Hematopoietic multipotent progenitor cell treated with erythropoietin and hydrocortisone succinate and interleukin-3 and kit ligand, for 15 days (in vitro differentiated cells): ENCODE data around the gene RMDN3.
A peak's percentile ranks its signal among the peaks of the same experiment; 100 is the strongest.

Experiments
- DNase-seq: peaks from one replicate; pipeline ENCODE4 v3.0.0-alpha.2; 2015; ENCODE audit warnings: low spot score

RMDN3 gene, protein sequence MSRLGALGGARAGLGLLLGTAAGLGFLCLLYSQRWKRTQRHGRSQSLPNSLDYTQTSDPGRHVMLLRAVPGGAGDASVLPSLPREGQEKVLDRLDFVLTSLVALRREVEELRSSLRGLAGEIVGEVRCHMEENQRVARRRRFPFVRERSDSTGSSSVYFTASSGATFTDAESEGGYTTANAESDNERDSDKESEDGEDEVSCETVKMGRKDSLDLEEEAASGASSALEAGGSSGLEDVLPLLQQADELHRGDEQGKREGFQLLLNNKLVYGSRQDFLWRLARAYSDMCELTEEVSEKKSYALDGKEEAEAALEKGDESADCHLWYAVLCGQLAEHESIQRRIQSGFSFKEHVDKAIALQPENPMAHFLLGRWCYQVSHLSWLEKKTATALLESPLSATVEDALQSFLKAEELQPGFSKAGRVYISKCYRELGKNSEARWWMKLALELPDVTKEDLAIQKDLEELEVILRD

DNA sequence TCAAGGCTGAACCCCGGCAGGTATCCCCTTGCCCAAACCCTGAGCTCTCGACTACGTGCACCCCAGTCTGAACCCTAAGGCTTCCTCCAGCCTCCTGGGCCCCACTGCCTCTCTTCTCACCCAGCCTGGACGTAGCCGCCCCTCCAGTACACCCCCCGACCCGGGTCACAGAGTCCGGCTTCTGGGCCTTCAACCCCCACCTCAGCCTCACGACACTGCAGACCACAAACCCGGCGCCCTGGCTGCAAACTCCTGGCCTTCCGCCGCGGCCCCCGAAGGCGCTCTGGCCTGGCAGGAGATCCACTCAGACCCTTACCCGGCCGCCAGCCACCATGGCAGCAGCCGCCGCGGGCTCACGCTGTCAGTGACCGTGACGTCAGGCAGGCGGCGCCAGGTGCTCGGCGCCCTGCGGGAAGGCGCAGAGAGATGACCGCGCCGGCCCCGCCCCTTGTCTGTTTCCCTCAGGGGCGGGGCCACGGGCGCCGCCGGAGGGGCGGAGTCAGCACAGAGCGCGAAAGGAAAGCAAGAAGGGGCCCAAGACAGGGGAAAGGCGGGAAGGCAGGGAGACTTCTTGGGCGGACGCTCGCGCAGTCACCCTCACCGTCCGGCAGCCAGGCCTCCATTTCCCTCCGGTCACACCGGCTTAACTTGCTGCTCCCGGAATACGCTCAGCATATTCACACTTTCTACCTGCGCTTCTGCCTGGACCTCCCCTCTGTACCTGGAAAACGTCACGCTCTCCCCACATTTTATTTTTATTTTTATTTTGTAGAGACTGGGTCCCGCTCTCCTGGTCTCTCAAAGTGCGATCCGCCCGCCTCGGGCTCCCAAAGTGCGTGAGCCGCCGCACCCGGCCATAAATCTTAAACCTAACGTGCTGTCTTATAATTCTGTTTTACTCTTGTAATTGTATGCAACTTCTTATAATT lies at the start of gene RMDN3:
Gene RMDN3 (minus strand): TSS at position 372 of the 929 bp plus-strand sequence. CDS start 471 bp downstream, outside the sequence.
- DNase-seq, result peak; percentile 96

DNA sequence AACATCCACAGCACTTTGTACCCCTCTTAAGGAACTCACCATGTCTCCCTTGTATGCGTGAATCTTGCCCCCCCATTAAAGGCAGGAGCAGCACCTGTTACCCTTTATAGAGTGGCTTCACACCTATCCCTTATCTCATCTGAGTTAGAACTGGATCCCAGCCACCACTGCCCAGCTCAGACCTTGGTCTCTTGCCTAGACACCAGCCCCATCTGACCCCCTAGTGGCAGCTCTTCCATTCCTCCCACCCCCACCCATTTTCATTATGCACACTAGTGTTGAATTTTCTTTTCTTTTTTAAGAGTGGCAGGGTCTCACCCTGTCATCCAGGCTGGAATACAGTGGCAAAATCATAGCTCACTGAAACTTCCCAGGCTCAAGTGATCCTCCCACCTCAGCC lies 48.6 kb upstream of the RMDN3 start:
- no peak for DNase-seq

DNA sequence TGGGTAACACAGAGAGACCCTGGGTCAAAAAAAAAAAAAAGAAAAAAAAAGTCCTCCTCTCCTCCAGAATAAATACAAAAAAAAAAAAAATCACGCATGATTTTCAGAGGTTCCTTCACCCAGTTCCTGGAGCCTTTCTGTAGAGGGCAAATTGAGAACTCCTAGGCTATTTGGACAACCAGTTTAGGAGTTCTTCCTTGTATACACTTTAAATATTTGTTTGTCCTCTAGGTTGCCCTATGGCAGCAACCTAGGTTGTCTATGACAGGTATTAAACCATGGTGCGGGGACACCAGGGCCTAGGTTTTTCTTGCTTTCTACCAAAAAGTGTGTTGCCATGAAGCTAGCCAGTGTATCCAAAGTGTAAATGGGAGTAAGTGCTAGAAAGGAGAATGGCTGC lies 48.0 kb upstream of the RMDN3 start:
- DNase-seq, result no peak

DNA sequence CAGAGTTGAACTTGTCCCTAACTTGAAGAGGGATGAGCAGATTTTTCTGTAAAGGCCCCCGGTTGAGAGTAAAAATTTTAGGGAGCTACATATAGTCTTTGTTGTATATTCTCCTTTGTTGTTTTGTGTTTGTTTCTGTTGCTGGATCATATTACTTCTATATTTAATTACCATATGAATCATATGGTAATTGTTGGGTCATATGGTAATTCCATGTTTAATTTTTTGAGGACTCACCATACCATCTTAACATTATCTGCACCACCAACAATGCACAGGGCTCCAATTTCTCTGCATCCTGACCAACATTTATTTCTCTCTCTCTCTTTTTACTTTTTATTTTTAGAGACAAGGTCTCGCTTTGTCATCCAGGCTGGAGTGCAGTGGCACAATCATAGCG lies 44.5 kb upstream of the RMDN3 start:
- no peak for DNase-seq

DNA sequence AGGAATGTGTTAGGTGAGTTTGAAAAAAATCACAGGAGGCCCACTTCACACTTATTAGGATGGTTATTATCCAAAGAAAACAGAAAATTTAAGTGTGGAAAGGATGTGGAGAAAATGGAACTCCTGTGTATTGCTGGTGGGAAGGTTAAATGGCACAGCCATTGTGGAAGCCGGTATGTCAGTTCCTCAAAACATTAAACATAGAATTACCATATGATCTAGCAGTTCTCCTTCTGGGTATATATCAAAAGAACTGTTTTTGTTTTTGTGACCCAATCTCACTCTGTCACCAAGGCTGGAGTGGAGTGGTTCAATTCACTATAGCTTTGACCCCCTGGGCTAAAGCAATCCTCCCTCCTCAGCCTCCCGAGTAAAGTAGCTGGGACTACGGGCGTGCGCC lies 41.5 kb upstream of the RMDN3 start:
- DNase-seq, result no peak

DNA sequence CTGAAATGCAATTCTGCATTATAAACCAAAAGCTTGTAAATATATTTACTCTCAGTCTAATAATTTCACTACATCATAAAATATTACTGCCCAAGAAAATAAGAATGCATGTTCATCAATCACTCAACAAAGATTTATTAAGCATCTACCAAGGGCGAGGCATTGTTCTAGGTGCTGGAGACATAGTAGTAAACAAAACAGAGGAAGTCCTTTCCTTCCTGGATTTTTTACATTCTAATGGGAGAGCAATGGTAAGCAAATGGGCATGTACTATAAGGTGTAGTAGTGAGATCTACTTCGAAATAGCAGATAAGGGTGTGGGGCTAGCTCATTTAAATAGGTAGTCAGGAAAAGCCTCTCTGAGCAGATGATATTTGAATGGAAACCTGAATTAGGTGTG lies 41.0 kb upstream of the RMDN3 start:
- no peak for DNase-seq

DNA sequence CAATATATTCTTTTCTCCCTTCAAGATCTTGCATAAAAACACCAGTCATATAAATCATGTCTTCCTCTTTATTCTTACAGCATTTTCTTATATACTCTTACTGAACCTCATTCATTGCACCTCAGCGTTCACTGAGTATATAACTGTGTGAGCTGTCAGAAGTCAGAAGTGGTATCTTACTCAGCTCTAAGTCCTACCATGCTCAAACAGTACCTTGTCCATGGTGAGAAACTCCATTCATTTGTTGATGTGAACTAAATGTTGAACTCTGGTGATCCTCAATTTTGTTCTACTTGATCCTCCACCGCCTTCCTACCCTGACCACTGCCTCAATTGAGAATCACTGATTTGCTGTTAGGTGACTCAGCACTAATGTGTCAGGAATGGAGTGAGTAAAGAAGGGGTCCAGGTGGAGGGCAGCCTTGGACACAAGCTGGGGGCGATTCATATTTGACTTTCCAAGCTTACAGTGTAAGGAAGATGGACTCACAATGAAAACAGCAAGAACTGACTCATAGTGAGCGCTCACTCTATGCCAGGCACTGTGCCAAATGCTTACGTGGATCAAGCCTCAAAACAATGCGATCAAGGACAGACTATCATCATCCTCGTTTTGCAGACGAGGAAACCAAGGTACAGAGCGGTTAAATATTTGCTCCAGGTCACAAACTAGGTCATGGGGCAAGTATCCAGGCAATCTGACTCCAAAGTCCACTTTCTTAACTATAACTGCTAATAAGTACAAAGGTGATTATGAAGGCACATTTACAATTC lies 38.3 kb upstream of the RMDN3 start:
- DNase-seq, result peak; percentile 34

DNA sequence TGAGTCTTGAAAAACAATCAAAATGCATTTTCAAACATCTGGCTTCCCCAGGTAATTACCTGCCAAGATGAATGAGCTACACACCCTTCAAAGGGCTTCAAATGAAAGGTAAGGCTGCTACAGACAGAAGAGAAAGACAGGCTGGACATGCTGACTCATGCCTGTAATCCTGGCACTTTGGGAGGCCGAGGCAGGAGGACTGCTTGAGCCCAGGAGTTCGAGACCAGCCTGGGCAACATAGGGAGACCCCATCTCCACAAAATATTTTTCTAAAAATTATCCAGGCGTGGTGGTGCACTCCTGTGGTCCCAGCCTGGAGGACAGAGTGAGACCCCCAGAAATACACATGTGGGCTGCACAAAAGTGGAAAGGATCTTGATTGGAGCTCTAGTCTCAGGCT lies 37.3 kb upstream of the RMDN3 start:
- DNase-seq, result no peak

DNA sequence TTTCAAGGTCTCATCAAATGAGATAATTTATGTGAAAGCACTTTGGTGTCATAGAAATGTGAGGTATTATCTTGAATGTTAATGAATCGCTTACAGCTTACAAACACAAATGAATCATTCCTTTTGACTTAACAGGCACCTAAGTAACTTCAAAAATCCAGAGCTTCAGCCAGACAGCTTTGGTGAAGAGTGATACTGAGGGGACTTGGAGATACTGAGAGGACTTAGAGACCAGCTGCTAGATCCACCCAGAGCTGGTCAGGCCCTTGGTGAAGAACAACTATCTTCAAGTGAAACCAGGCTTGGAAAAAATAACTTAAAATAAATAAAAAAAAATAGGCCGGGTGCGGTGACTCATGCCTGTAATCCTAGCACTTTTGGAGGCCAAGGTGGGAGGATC lies 35.7 kb upstream of the RMDN3 start:
- no peak for DNase-seq

DNA sequence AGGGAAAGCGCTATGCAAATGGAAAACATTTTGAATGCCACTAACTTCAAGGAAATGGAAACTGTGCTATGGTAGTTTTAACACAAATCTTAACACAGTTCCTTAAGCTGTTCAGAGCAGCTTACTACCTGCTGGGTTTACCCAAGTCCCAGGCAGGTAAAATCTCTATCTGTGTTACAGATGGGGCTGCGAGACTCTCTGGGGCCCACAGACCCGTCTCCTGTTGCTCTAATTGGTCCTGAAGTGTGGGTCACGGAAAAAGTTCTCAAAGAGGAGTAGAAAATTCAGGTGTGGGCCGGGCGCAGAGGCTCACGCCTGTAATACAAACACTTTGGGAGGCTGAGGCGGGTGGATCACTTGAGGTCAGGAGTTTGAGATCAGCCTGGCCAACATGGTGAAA lies 34.9 kb upstream of the RMDN3 start:
- DNase-seq, result no peak

DNA sequence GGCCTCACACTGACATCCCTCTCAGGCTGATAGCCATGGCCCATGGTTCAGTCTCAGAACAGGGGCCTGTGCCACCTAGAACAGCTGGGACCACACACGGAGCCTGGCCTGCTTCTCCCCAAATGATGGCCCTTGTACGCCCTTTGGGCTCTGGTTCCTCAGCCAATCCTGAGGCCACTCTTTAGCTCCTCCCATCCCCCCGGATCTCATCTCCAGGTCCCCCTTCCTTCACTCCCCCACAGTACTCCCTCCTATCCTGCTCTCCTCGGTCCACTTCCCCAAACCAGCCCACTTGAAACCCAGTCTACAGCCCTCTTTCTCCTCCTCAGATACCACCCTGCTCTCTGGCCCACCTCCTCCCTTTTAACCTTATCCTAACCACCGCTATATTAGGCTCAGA lies 34.1 kb upstream of the RMDN3 start:
- DNase-seq, result no peak

DNA sequence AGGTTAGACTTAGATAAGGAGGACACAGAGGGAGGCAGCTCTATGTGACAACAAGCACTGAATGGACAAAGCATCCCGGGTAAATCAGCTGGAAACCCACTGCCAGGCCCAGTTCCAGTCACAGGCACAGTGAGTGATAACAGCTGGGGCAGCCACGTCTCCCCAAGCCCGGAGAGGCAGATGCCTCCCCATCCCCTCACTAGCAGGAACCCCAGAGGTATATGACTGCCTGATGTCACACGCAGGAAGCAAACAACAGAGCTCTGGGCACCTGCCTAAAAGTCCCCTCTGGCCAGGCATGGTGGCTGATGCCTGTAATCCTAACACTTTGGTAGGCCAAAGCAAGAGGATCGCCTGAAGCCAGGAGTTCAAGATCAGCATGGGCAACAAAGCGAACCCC lies 32.9 kb upstream of the RMDN3 start:
- DNase-seq, result no peak

DNA sequence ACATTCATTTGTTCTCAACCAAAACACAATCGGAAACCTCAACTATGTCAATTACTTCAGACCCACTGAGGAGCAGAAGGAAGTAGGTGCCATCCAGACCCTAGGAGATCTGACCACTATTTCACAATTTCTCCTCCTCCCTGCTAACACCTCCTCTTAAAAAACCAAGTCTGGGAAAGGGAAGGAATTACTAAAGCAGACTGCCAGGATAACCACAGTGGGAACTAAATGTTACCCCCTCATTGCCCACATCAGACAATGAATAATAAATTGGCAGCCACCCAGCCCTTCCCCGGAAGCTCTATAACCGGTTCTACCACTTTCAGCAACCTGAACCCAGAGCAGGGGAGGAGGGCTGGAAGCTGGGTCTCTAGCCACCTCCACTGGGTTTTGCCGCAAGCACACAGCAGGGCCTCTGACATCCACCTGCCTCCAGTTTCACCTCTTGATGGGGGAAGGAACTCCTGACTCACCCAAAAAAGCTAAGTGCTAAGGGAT lies 32.3 kb upstream of the RMDN3 start:
- no peak for DNase-seq

DNA sequence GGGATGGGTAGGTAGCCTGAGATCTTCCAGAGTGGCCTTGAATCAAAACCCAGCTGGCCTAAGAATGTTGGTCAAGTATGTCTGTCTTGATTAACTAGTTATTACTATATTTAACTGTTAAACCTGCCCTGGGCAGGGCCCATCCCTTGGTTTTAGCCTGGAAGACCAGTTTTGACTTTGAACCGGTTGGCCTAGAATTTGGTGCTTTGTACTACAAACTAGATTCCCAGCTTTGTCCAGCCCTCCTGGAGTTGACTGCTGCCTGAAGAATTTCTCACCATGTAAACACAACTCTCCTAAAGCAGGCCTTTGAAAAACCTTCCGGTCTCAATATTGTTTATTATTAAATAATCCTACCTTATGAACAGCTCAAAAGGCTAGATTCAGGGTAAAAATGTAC lies 30.8 kb upstream of the RMDN3 start:
- no peak for DNase-seq

DNA sequence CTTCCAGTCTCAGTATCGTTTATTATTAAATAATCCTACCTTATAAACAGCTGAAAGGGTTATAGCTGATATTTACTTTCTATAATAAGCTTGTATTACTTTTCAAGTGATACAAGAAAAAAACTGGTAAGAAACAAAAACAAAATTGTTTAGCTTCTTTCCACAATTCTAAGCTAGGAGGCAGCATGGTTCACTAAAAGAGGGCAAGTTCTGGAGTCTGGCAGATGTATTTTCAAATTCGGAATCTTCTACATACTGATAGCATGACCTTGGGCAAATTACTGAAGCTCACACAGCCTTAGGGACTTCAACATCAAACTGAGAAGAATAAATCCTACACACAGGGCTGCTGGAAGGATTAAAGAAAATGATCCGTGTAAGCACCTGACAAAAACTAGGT lies 30.1 kb upstream of the RMDN3 start:
- no peak for DNase-seq

DNA sequence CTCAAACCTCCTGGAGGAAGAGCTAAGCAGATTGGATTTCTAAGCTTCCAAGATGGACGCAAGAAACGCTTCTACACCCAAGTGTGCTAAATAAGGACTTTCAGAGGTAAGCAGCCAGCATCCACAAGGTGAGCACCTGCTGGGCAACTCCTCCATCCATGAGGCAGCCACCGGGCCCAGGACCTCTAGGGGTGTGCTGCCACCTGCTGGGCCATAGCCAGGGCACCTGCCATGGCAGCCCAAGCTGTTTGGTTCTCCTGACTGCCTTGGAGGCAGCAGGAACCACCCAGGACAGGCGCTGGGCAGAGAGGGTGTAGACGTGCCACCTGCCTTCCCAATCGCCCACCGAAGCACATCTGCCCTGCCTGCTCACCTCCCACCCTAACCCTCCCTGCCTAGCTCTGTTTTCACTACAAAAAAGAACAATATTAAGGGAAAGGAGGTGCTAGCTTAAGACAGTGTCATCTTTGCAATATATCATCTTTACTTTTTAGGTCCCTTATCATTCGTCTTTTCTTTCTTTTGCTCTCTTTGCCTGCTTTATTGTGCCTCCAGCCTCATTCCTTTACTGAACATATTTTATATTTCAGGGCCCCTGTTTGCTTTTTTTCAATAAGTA lies 27.7 kb upstream of the RMDN3 start:
- peak; percentile 87 for DNase-seq

DNA sequence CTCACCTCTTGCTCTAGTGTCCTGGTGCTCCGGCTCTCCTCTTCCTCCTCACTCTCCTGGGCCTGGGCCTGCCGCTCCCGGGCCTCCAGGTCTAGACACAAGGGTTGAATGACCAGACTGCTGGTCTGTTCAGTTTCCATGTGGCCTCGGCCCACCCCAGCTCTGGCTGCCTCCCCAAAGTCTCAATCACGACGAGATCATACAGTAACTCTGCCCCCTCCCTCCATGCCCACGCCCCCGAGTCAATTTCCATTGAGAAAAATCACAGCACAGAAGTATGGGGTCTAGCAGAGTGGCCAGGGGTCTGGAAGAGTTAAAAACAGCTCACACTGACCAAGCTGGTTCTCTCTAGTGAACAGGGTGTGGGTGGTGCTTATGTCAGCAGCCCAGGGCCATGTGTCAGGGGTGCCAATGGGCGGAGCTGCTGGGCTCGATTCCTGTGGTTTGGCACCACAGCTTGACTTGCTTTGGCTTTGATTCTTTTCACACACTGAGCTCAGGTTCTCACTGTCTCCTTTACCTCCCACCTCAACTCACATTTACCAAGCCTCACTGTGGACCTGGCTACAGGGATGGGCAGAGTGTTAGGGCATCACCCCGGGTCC lies 21.6 kb upstream of the RMDN3 start:
- peak; percentile 51 for DNase-seq

DNA sequence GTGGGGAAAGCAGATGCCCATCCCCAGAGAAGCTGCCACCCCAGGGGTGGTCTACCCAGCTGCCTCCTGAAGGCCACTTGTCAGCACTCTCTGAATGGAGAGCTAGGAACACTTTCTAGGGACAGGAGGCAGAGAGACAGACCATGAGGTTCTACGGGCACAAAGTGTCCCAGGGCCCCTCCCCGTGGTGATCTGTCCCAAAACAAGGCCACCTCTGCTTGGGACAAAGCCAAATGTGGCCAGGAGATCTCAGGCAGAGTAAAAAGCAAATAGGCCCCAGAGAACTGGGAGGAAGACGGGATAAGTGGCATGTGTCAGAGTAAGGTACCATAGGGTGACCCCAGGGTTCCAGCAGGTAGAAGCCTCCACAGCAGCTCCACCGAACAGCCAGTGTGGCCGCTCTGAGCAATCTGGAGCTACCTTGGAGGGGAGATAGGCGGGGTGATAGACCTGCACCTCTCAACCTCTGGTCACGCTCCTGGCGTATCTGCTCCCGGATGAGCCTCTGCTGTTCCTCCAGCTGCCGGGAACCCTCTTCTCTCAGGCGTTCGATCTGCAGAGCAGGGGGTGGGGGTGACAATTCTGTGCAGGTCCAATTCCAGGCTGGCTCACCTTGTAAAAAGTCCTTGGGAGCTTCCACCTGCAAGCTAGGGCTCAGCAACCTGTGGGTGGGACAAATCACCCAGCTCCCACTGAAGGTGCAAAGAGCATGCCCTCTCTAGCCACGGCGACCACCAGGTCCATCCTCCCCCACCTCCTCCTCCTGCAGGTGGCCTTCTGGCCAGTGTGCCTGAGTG lies 20.9 kb upstream of the RMDN3 start:
- no peak for DNase-seq

DNA sequence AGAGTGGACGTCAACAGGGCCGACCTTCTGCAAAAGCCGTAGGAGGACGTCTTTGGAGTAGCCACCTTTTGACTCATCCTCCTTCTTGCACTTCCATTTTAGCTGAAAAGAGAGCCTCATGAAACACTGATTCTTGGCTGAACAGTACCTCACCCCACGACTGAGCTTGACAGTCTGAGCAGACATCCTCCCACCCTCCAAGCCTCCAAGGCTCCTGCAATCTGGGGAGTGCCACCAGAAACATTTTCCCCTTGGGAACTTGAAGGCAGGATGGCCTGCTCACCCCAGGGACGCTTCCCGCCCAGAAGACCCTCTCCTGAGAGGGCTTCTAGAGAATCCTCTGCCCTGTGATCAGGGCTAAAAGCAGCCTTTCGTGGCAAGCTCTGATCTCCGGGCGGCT lies 20.0 kb upstream of the RMDN3 start:
- DNase-seq, result no peak

DNA sequence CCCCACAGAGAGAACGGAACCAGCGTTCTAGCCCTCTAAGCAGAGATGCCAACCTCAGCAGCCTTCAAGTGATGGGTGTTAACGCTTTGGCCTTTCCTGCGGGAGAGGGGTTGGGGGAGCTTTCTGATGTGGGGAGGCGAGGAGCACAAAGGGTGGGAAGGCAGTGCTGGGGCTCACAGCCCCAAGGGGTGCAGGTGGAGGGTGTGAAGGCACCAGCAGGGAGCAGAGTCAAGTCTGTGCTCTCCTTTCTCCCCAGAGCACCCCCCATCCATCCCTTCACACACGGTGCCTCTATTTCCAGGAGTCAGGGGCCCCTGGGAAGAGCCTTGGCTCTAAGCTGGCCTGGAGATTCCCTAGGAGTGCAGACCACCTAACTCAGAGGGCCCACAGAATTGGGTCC lies 18.8 kb upstream of the RMDN3 start:
- no peak for DNase-seq
